Ishikawa (cell line): Measurements from ENCODE around the gene PSMA7.

Experiments used
- CEBPB ChIP-seq: IDR thresholded peaks from 2 replicates; pipeline ENCODE4 v1.6.1; 2012
- CREB1 ChIP-seq: IDR thresholded peaks from 2 replicates; pipeline ENCODE4 v1.6.1; 2012; ENCODE audit warnings: low read depth
- EP300 ChIP-seq: IDR thresholded peaks from 2 replicates; pipeline ENCODE4 v1.6.1; 2012; ENCODE audit warnings: borderline replicate concordance
- TCF12 ChIP-seq: IDR thresholded peaks from 2 replicates; pipeline ENCODE4 v1.6.1; 2012; ENCODE audit warnings: low read depth
- USF1 ChIP-seq: IDR thresholded peaks from 2 replicates; pipeline ENCODE4 v1.6.1; 2012
- YY1 ChIP-seq: IDR thresholded peaks from 2 replicates; pipeline ENCODE4 v1.6.1; 2012; ENCODE audit warnings: low read depth
- ZBTB7A ChIP-seq: IDR thresholded peaks from 2 replicates; pipeline ENCODE4 v1.6.1; 2012; ENCODE audit warnings: low read depth

- no peak for TF ChIP-seq USF1
- no peak for TF ChIP-seq EP300
- no peak for TF ChIP-seq ZBTB7A
- no peak for TF ChIP-seq CREB1
- no peak for TF ChIP-seq TCF12
- no peak for TF ChIP-seq YY1
- TF ChIP-seq CEBPB = no peak
These were observed 22.8 kb downstream of the PSMA7 start for GRCh38 chr20:62120365-62120762.
